OCI-LY3 (cell line): Measurements from ENCODE around the gene ATP8A2.

Source experiments
- EZH2phosphoT487 ChIP-seq: fragments of 200-600 bp; shearing (Covaris generic); IDR thresholded peaks from 2 replicates; pipeline ENCODE4 v1.6.1; 2018; ENCODE audit warnings: antibody characterized with exemption, mixed run types, low read depth
- TF ChIP-seq, protein P1 (sequence below): fragments of 200-600, 300-600 bp; sonication (generic); IDR thresholded peaks from 2 replicates; pipeline ENCODE4 v1.5.1; 2014; ENCODE audit warnings: antibody characterized with exemption, low read length, low read depth

DNA sequence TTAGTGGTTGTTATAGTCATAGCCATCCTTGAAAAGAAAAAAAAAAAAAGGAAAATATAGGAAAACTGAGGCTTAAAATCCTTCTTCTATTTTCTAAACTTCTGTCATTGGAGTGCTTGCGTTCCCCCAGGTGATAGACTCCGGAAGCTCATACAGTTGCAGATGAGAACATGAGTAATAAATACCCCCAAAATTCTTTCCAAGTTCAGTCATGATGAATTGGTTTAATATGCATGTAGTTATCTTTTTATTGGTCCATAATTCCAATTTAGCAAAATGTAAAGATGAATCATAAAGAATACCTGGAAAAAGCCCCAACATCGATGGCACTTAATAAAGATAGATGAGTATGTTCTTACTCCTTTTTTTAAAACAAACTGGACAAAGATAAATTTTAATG lies 487.8 kb downstream of the ATP8A2 start:
- TF ChIP-seq, protein P1, sequence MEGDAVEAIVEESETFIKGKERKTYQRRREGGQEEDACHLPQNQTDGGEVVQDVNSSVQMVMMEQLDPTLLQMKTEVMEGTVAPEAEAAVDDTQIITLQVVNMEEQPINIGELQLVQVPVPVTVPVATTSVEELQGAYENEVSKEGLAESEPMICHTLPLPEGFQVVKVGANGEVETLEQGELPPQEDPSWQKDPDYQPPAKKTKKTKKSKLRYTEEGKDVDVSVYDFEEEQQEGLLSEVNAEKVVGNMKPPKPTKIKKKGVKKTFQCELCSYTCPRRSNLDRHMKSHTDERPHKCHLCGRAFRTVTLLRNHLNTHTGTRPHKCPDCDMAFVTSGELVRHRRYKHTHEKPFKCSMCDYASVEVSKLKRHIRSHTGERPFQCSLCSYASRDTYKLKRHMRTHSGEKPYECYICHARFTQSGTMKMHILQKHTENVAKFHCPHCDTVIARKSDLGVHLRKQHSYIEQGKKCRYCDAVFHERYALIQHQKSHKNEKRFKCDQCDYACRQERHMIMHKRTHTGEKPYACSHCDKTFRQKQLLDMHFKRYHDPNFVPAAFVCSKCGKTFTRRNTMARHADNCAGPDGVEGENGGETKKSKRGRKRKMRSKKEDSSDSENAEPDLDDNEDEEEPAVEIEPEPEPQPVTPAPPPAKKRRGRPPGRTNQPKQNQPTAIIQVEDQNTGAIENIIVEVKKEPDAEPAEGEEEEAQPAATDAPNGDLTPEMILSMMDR = no peak
- TF ChIP-seq EZH2phosphoT487 = no peak
